HG02798 (cell line): ENCODE measurements around the gene SORCS3.

ENCODE experiments used
- ATAC-seq: cut with Tn5 transposase; IDR thresholded peaks from one replicate; pipeline ENCODE4 v1.9.1; 2021; ENCODE audit warnings: mild to moderate bottlenecking; ENCODE audit not compliant: unreplicated experiment, poor library complexity

The SORCS3 gene

GRCh38 chr10:105056413-105056812 is 415.3 kb downstream of the SORCS3 start:
- no peak for ATAC-seq

DNA sequence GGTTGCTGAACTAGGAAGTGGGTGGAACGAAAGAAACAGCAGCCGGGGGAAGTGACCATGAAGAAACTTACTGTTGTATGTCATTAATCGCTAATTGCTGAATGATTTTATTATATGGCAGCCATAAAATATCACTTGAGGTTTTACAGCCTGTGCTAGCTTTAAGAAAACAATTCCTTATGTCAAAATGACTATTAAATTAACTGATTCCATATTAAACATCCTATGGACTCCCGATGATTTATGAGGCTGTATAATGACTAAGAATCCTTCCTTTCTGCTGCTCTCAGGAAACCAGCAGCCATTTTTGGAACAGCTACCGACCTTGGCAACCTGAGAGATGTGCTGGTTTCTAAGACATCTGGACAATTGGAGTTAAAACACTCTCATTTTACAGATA is 421.9 kb downstream of the SORCS3 start:
- ATAC-seq = no peak

DNA sequence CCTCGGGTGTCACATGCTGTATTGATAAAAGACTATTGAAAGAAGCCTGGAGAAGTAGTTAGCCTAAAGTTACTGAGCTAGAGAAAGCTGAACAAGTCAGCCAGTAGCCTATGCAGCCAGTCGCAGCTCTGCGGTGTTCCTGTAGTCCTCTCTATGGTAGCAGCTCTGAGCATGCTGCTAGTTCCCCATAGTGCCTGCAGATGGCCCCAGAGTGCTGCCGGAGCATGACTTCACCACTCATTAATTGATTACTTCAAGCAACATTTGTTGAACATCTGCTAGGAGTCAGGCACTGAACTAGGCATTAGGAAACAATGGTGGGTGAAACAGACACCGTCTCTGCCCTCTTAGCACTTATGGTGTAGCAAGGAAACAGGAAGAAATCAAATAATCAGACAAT is 422.7 kb downstream of the SORCS3 start:
- peak; percentile 59 for ATAC-seq

- no peak for ATAC-seq
Observed at GRCh38 chr10:105068497-105068896, 427.4 kb downstream of the SORCS3 start.

- ATAC-seq = no peak
Observed at GRCh38 chr10:105070249-105070648, 429.2 kb downstream of the SORCS3 start.

GRCh38 chr10:105070952-105071351 is 429.9 kb downstream of the SORCS3 start:
- no peak for ATAC-seq

DNA sequence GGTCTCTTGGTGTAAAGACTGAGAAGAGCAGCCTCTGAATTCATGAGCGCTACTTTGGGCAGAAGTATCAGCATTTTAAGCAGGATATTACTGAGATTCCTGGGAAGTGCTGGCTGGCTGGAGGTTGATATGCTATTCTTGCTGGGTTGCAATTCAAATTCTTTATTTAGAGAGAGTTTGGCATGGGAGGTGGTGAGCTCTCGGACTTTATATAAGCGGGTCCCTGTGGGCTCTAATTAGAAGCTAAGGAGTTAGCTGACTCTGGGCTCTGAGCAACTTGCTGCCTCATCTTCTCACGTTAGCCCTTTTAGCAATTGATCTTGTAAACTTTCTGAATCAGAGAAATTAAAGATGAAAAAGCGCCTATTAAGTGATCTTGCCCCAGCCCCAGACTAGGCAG is 430.9 kb downstream of the SORCS3 start:
- no peak for ATAC-seq

- no peak for ATAC-seq
Observed at GRCh38 chr10:105073999-105074398, 432.9 kb downstream of the SORCS3 start.

DNA sequence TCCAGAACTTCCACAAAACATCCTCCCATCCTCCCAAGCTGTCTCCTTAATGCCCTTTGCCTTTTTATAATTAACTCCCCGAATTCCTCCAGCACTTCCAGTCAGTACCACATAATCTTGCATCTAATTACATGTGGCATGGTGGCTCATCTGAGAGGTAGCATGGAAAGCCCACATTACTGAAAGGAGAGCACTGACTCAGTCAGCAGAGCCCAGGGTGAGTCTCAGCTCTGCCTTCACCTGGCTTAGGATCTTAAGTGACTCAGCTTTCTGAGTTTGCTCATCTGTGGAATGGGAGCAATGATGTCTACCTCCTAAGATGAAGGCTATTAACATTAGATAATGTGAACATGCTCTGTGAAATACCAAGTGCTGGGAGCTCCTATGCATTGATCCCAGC is 433.9 kb downstream of the SORCS3 start:
- ATAC-seq = no peak

GRCh38 chr10:105085980-105086379 is 444.9 kb downstream of the SORCS3 start:
- ATAC-seq = no peak

DNA sequence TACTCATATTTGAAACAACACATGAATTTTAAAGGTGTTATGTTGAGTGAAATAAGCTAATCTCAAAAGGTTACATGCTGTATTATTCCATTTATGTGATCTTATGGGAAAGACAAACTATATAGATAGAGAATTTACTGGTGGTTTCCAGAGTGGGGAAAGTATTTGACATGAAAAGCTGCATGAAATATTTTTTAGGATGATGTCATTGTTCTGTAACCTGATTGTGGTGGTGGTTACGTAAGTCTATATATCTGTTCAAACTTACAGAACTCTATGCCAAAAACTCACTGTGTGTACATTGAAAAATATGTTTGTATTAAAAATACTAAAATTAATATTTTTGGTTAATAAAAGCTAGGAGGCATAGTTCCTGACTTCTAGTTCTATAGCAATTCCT is 453.0 kb downstream of the SORCS3 start:
- no peak for ATAC-seq

- ATAC-seq = no peak
Observed at GRCh38 chr10:105096316-105096715, 455.2 kb downstream of the SORCS3 start.

DNA sequence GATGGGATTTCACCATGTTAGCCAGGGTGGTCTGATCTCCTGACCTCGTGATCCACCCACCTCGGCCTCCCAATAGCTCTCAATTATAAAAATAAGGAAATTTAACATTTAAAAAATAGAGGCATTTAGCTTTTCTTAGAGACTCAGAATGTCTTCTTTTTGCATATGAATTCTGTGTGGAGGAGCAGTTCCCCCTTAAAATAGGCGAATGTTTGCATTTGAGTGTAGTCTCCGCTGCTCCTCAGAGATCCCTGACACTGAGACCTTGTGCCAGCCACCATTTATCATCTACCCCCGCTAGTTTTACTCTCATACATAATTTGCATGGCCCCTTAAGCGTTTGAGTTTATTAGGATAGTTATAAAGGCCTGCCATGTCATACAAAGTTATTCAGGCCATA is 461.9 kb downstream of the SORCS3 start:
- no peak for ATAC-seq

DNA sequence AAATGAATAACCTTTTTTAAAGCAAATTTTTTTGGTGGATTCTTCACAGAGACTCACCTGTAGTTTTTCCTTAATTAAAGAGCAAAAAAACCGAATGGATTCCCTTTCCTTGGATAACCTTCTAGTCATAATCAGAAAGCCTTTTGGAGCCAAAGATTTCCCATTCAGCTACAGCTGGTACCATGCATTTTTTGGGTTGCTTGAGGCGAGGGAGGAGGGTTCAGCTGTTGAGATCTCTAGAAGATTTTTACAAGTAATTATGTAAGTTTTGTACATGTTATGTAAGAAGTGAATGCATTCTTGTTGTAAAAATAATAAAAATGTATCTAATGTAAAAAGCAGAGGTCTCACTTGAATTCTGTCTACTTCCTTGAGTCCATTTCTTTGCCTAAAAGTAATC is 463.2 kb downstream of the SORCS3 start:
- no peak for ATAC-seq

DNA sequence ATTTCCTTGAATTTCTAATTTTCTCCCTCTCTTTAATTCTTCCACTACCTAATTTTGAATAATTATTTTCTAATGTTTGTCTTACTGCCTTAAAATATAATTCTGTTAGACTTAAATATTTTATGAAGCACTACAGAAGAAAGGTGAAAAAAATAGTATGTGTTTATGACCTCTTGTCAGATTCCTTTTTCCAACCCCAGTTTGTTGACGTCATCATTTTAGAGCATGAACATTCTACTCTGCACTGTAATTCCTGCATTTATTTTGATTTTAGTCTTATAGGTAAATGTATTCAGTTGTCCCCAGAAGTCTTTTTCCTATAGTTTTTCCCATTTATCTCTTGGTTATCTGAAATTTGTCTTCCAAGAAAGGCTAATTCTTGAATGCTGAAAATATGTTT is 468.1 kb downstream of the SORCS3 start:
- ATAC-seq = no peak

GRCh38 chr10:105112862-105113261 is 471.8 kb downstream of the SORCS3 start:
- no peak for ATAC-seq

- ATAC-seq = no peak
Observed at GRCh38 chr10:105113666-105114065, 472.6 kb downstream of the SORCS3 start.

GRCh38 chr10:105121743-105122142 is 480.7 kb downstream of the SORCS3 start:
- ATAC-seq = no peak

DNA sequence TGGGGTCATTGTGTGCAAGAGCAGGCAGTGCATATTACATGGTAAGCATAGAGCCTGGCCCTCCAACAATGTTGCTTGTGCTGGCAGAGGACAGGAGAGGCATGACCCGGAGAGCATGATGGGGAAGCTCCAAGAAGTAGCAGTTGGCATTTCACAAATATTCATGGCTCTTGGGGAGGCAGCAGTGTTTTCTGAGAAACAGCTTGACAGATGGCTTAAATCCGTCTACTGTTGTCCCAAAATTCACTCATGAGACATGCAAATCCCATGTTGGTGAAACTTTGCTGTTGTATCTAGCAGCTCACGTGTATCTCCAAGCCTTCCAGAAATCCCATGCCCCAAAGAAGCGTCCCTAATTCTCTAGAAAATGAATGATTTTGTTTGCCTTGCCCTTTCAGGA is 487.0 kb downstream of the SORCS3 start:
- ATAC-seq = no peak

DNA sequence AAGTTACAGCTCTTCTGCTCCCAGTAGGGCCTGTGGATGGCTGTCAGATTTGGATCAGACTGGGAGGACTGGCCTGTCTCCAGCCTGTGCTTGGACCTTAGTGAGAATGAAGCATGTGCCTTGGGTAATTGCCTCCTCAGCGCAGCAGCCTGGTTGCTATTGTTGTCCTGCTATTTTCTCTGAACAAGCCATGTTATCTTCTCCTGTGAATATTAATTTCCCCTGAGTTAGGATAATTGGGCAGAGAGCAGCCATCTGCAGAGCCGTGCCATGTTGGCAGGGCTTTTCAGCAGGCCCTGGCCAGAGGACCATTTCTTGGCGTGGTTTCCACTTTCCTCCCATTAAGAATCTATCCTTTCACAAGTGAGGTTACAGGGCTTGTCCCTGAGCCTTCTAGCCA is 497.3 kb downstream of the SORCS3 start:
- no peak for ATAC-seq

- ATAC-seq = no peak
Observed at GRCh38 chr10:105139363-105139896, 498.3 kb downstream of the SORCS3 start.

DNA sequence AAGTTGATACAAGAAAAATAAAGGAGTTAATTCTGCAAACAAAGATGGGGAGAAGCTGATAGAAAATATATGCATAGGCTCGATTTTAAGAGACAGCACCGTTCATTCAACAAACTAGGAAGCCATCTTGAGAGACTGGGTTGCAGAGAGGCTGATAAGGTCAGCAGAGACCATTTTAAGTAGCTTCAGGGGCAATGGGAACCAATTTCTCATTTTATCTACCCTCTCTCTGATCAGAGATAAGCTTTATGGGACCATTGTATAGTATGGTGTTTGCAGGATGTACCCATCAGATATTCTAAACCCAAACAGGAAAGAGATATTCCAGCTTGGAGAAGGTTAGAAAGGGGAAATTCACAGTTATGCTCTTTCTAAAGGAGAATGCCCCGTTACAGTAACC is 499.5 kb downstream of the SORCS3 start:
- ATAC-seq = no peak

- ATAC-seq = no peak
Observed at GRCh38 chr10:105145711-105146110, 504.6 kb downstream of the SORCS3 start.
